Fibroblast of mammary gland (primary cell): ENCODE data around the gene PBX1.

Source experiments
- DNase-seq: peaks from one replicate; pipeline ENCODE4 v3.0.0-alpha.2; 2010; ENCODE audit warnings: low read depth
- H3K4me3 ChIP-seq: 2 replicates; pipeline ENCODE4 v1.5.1; 2011; ENCODE audit warnings: low read depth, mild to moderate bottlenecking, low read length, moderate library complexity; ENCODE audit not compliant: control insufficient read depth
- TF ChIP-seq, protein P1 (sequence below): conservative IDR thresholded peaks from 2 replicates; pipeline ENCODE4 v1.5.1; 2011; ENCODE audit warnings: low read depth, low read length, inconsistent platforms; ENCODE audit not compliant: control insufficient read depth, insufficient read depth

The PBX1 gene

DNA sequence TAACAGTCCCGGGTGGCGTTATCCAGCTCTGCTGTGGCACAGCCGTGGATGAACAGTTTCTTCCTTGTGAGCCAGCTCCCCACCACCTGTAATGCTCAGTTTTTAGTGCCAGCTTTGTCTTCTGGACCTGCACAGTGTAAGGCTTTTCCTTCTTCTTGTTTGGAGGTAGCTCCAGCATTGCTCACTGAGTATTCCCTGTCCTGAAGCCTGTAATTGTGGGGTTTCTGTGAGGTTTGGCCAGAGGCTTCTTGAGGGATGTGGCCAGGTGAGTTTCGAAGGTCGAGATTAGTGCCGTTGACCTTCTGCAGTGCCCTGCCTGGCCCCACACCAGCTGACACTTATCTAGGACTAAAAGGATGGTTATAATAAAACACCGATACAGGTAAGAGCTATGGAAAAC is 75.0 kb downstream of the PBX1 start:
- H3K4me3 ChIP-seq, result no peak overlapping the region
- no peak for DNase-seq
- TF ChIP-seq, protein P1, sequence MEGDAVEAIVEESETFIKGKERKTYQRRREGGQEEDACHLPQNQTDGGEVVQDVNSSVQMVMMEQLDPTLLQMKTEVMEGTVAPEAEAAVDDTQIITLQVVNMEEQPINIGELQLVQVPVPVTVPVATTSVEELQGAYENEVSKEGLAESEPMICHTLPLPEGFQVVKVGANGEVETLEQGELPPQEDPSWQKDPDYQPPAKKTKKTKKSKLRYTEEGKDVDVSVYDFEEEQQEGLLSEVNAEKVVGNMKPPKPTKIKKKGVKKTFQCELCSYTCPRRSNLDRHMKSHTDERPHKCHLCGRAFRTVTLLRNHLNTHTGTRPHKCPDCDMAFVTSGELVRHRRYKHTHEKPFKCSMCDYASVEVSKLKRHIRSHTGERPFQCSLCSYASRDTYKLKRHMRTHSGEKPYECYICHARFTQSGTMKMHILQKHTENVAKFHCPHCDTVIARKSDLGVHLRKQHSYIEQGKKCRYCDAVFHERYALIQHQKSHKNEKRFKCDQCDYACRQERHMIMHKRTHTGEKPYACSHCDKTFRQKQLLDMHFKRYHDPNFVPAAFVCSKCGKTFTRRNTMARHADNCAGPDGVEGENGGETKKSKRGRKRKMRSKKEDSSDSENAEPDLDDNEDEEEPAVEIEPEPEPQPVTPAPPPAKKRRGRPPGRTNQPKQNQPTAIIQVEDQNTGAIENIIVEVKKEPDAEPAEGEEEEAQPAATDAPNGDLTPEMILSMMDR, result no peak

DNA sequence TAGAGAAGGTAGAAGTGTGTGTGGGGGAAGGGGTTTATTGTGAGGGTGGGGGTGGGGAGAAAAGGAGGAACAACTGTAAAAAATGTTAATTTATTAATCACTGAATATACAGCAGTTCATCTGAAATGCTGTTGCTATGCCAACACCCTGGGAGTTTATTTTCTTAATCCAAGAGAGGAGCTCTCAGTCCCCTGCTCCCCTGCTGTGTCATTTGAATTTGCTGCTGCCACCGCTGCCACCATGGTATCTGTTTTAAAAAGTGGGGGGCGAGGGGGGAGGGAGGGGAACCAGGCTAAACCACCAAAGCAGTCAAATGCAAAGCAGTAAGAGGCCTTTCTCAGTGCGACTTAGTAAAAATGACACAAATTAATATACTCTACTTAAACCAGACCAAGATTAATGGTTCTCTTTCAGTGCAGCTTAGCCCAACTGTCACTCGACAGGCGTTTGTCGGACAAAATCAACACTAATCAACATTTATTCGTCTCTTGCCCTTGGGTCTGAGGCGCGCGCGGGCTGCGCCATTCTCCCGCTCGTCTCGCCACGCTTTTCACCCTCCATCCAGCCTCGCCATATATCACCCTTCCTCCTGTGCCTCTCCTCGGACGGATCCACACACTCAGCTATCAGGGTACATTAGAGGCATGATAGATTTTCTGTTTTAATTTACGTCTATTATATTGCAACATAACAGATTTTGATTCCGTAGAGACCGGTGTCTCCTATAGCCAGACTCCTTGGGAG is 76.2 kb downstream of the PBX1 start:
- DNase-seq, result no peak
- TF ChIP-seq, protein P1, result no peak
- H3K4me3 ChIP-seq, result no peak overlapping the region

DNA sequence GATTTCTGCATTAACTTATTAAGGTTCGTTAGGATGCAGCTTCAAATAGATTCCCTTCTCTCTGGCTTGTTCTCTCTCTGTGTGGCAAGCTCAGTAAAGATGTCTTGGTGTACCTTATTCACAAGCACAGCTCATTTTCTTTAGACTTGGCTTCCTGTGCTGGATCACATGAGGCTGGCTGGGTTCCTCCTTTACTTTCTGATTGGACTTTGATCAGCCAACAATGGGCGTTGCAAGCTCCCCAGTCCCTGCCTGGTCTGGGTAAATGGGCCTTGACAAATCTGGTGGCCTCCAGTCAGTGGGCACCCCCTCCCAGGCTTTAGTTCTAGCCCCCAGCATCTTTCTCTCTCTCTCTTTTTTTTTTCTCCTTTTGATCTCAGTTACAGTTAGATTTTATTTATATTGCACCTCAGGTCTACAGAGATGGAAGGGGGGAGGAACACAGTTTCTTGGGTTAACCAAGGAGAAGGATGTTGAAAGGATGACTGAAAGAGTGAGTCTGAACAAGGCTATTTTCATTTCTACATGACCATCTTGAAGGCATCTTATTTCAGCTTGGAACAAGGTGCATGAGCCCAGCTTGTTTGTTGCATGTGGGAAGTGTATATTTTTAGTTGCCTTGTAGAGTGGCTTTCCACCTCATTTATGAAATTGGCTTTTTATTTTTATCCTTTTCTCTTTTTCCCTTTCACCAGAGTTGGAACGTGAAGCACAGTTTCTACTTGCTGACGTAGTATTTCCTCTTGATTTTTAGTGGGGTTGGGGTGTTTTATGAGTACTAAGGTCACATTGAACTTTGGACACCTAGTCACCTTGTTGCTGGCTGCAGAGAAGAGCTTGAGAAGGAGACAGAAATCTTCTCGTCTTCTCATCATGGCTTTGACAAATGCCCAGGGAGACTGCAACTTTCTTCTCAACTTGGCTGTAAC is 77.1 kb downstream of the PBX1 start:
- TF ChIP-seq, protein P1, result no peak
- DNase-seq, result peak; percentile 45
- no peak overlapping the region for H3K4me3 ChIP-seq

DNA sequence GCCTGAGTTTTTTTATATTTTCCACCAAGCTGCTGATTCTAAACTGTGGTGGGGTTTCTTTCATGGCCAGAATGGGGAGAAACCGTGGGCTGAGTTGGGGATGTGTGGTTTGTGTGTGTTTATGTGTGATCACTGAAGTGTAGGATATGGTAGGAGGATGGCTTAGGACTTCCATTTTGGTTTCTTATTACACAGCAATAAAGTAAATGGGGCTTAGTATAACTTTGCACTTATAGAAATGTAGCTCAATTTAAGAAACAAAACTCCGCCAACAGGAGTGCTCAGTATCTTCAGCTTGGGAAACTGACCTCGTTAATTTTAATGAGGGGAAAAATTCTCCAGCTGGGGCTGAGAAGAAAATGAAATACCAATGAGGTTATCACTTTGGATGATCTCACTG is 77.8 kb downstream of the PBX1 start:
- TF ChIP-seq, protein P1, result no peak
- no peak overlapping the region for H3K4me3 ChIP-seq
- no peak for DNase-seq

DNA sequence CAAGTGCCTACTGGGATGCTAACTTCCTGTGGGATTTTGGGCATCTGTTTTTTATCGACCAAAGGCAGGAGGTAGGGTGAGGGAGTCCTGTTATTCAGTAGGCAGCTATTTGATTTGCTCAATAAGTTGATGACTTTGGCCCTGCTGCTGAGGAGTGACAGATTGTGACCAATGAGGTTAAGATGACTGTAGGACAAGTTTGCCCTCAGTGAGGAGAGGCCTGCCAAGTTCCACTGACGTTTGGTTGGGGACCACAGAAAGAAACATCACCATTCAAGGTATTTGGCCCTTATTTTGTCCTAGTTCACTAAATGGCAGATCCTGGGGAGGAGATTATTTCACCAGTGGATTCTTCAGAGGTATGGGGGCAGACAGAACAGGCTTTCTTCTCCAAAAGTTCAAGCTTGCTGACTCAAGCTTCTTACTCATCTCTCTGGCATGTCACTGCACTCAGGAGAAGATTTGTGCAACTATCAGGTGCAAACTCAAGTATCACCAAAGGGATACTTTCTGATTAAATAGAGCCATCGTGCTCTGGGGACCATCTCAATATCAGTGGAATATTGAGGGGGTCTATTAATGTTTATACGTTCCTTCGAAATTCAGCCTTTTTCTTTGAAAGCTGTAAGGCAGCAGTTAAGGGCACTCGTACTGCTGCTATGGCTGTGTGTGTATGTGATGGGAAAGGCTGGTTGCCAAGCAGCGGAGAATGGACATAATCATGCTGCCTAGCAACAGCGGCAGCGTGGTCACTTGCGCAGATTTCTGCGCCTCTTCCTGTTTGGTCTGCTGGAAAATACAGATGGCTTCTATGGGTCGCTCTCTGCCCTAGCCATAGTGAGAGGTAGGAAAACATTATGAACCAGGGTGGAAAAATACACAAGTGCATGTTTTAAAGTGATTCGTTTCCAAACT is 78.7 kb downstream of the PBX1 start:
- TF ChIP-seq, protein P1, result no peak
- no peak overlapping the region for H3K4me3 ChIP-seq
- DNase-seq, result peak; percentile 83
